ENCODE data around the gene DGAT2L6.
"Not testable (repeated sequence)": the region's sequence is repeated elsewhere in the genome, so short reads cannot be mapped to it uniquely, and the experiment has no call there.

Gene DGAT2L6

DNA sequence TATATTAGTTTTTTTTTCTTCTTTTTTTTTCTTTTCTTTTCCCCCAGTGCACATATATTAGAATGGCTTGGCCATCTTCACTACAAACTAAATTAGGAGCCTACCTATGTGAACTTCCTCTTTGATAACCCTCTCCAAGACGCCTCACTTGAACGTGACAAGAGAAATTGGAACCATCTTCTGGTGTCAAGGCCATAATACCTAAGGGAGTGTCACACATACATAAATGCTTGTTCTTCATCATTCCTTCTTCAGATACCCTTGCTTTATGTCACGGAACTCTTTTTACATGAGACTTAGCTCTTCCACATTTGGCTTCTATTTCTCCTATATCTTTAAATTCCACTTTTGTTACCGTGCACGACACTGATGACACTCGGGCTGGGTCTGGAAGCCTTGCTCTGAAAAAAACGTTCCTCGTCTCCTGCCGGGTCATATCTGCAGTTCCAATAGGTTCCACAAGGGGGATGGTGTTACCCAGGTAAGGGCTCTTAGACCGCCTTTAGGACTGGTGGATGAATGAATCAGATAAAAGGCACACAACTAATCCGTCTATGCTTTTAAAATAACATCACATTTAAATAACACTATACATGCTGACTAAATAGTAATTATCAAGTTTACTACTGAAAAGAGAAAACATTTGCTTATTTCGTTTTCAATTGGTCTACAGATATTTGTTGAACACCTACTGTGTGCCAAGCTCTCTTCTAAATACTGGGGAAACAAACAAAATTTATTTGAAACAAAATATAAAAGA lies 19.9 kb downstream of the DGAT2L6 start:
- DNase-seq (ENCODE audit: low read depth in 2 of 2), result peak; percentile 22 to 32

DNA sequence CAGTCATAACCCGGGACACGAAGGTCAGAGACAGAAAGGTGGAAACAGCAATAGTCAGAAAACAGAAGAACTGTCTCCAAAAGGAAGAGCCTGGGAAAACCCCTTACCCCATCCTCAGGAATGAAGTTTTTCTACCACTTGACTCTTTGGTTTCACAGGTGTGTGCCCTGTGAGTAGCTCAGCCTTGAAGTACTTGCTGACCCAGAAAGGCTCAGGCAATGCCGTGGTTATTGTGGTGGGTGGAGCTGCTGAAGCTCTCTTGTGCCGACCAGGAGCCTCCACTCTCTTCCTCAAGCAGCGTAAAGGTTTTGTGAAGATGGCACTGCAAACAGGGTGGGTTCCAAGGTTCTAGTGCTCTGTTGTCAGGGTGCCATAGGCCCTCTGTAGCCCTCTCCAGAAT lies 24.4 kb downstream of the DGAT2L6 start:
- no peak for DNase-seq (ENCODE audit: low read depth in 2 of 2)

- no peak for DNase-seq (ENCODE audit: low read depth in 2 of 2)
Measured at GRCh38 chrX:70208479-70208878, 31.2 kb downstream of the DGAT2L6 start.

DNA sequence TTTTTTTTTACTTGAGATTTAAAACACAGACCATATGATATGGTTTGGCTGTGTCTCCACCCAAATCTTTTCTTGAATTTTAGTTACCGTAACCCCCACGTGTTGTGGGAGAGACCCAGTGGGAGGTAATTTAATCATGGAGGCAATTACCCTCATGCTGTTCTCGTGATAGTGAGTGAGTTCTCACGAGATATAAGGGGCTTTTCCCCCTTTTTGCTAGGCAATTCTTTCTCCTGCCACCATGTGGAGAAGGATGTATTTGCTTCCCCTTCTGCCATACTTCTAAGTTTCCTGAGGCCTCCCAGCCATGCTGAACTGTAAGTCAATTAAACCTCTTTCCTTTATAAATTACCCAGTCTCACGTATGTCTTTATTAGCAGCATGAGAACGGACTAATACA lies 32.3 kb downstream of the DGAT2L6 start:
- not testable (repeated sequence) for DNase-seq (ENCODE audit: low read depth in 2 of 2)

- no peak for DNase-seq (ENCODE audit: low read depth in 2 of 2)
Measured at GRCh38 chrX:70219938-70220764, 42.9 kb downstream of the DGAT2L6 start.

DNA sequence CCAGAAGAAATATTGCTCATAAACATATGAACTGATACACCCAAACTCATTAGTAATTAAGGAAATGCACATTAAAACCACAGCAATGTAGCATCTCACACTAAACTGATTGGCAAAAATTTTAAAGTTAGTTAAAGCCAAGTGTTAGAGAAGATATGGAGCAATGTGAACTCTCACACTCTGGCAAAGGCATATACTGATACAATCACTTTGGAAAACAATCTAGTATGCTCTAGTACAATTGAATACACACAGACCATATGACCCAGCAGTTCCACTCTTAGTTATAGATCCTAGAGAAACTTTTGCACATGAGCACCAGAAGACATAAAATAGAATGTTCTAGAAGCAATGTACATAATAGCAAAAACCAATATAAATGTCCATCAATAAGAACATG lies 48.8 kb downstream of the DGAT2L6 start:
- no peak for DNase-seq (ENCODE audit: low read depth in 2 of 2)

DNA sequence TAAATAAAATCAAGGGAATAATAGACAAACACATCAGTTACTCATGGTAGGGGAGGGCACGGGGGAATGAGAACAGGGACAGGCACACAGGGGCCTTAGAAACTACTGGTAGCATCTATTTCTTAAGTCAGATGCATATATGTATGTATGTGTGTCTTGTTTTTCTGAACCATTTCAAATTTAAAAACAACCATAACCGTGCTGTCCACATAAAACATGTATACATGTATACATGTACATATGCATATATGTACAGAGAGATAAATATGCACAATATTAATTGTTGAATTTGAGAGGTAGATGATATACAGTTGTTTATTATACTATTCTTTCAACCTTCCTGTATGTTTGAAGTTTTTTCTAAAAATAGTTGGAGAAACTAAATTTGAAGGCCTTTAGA lies 49.4 kb downstream of the DGAT2L6 start:
- DNase-seq (ENCODE audit: low read depth in 2 of 2), result no peak

DNA sequence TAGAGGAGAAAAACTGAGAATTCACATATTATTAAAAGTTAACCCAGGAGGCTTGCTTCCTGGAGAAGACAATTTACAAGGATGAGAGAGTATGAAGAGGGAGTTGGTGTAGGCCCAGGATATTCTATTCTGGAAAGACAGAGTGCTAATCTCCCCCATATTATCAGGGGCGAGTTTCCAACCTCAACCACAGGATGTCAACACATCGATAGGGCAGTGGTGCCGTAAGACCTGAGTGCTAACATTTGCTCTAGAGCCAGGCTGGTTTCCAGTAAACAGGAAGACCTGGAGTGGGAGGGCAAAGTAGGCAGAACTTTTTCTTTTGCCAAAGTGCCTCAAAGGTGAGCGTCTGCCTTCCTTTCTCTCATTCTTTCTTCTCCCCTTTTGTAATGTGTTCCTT lies 54.4 kb downstream of the DGAT2L6 start:
- no peak for DNase-seq (ENCODE audit: low read depth in 2 of 2)

- no peak for DNase-seq (ENCODE audit: low read depth in 2 of 2)
Measured at GRCh38 chrX:70234355-70234754, 57.1 kb downstream of the DGAT2L6 start, which contains the start of gene AWAT1. Gene AWAT1, plus strand, starts transcription at chrX:70234655. Its CDS starts 41 bp downstream, at chrX:70234696.

GRCh38 chrX:70240751-70241150 lies 63.5 kb downstream of the DGAT2L6 start:
- no peak for DNase-seq (ENCODE audit: low read depth in 2 of 2)

- no peak for DNase-seq (ENCODE audit: low read depth in 2 of 2)
Measured at GRCh38 chrX:70241501-70241900, 64.2 kb downstream of the DGAT2L6 start.

GRCh38 chrX:70243601-70244000 lies 66.3 kb downstream of the DGAT2L6 start:
- not testable (repeated sequence) for DNase-seq (ENCODE audit: low read depth in 2 of 2)

GRCh38 chrX:70244881-70245280 lies 67.6 kb downstream of the DGAT2L6 start:
- no peak for DNase-seq (ENCODE audit: low read depth in 2 of 2)

DNA sequence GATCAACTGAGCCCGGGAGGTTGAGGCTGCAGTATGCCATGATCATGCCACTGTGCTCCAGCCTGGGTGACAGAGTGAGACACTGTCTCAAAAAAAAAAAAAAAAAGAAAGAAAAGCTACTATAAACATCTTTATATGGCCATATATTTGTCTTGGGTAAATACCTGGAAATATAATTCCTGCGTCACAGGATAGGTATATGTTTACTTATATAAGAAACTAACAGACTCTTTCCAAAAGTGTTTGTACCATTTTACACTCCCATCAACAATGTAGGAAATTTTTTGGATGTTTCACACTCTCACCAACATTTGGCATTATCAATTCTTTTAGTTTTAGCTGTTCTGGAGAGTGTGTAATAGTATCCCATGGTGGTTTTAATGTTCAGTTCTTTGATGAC lies 70.0 kb downstream of the DGAT2L6 start:
- DNase-seq (ENCODE audit: low read depth in 2 of 2), result no peak

DNA sequence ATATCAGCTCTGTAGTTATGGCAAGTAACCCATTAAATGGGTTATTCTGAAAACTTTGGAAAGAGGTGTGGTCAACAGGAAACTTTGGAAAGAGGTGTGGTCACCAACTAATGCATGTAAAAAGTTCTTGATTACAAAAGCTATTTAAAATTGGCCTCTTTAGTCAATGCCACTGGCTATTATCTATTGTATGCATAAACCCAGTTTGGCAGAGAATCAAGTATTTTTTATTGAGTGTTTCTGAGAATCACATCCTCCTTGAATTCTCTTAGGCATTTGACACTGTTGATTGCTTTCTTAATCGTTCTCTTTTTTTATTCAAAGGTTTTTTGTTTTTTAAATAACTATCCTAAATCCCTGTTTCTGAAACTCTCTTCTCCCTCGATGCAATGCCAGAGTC lies 75.2 kb downstream of the DGAT2L6 start:
- DNase-seq (ENCODE audit: low read depth in 2 of 2), result no peak

DNA sequence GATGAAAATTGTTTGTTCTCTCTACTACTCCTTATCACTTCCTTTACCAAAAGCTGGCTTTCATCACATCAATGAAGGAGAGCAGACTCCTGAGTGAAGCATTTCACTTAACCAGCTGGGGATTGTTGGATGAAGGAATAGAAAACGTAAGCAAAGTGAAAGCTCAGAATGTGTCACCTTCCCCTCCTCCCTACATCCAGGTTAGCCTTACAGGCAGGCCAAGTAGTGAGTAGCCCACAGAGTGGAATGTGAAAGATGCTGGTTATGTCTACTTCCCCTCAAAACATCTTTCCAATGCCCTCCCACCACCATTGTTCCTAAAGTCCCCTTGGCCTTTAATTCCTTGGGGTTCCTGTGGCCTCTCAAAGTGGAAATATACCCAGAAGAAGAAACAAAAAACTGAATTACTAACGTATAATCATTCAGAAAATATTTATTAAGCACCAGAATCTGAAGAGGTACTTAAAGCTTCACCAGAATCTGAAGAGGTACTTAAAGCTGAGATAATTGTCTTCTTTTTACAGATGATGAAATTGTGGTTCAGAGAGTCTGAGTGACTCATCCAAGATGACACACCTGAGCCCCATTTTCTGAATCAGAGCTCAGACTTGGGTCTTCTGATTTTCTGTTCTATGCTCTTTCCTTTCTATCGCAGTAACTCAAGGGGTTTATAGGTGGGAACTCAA lies 76.2 kb downstream of the DGAT2L6 start:
- DNase-seq (ENCODE audit: low read depth in 2 of 2), result no peak

- no peak for DNase-seq (ENCODE audit: low read depth in 2 of 2)
Measured at GRCh38 chrX:70254063-70254400, 76.7 kb downstream of the DGAT2L6 start.

DNA sequence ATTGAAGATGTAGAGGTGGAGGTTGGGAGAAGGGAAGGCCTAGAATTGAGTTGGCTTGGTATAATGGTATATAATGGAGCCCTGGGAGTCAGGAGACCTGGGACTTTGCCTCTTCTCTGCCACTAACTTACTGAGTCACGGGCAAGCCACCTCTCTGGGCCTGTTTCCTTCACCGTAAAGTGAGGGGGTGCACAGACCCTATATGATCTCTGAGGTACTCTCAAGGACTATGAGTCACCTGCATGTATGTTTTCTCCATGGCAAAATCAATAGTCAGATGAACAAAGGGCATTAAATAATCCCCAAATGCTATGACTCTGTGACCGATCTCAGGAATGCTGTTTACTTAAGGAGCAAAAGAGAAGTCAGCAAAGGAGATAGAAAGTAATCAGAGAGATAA lies 77.6 kb downstream of the DGAT2L6 start:
- DNase-seq (ENCODE audit: low read depth in 2 of 2), result no peak
